ENCODE measurements around the gene ANKHD1. TPM values are rescaled to one million over a fixed set of nuclear protein-coding genes. Genes with fewer than 3 reads are reported as not detected.
A peak's percentile ranks its signal among the peaks of the same experiment; 100 is the strongest.

ANKHD1 gene
- total RNA-seq, 4 donors from 2014 or later = 51.3 to 93.6 (median 72.7) TPM

GRCh38 chr5:140540227-140540626 is 138.6 kb downstream of the ANKHD1 start:
- no peaks in the 10 kb centered on the region for H3K9me3 ChIP-seq
- no peaks in the 10 kb centered on the region for H3K27me3 ChIP-seq
- TF ChIP-seq CTCF (IDR thresholded peaks at IDR 0.05 in 4 of 5, conservative IDR thresholded peaks at IDR 0.05 in 1 of 5) (no peak), POLR2A (IDR thresholded peaks at IDR 0.05) (no peak)
- DNase-seq = no peak
- no peak overlapping the region for H3K27ac ChIP-seq
- peaks cover 9 to 70% of the 10 kb centered on the region in 2 donors for H3K36me3 ChIP-seq
- no peaks in the 10 kb centered on the region for H3K4me1 ChIP-seq
- in situ Hi-C loops (cut with MboI; ENCODE audit: low sequenced_read_pairs in 4 of 4) = loop anchor here in 2 of 4 donors (10.0 kb wide), 1 partner anchor 105 kb away; the partner anchor contains the start of genes IK (in 2 of the 2) and NDUFA2 (in 2 of the 2)
- no peak overlapping the region for H3K4me3 ChIP-seq
- intact Hi-C loops (cut with DNase I; ENCODE audit: low total_unique reads) = no loop called here
- no peak for ATAC-seq

- ATAC-seq (no peak), DNase-seq (no peak)
- Histone ChIP-seq H3K4me1 (peaks cover 13 to 18% of the 10 kb centered on the region in 2 donors), H3K27me3 (no peaks in the 10 kb centered on the region), H3K36me3 (peaks cover 7 to 55% of the 10 kb centered on the region in 2 donors), H3K27ac (no peak overlapping the region), H3K4me3 (no peak overlapping the region), H3K9me3 (no peaks in the 10 kb centered on the region)
- in situ Hi-C loops (cut with MboI; ENCODE audit: low sequenced_read_pairs in 4 of 4) = loop anchor here in 2 of 4 donors (10.0 kb wide), 1 partner anchor 102 kb away; the partner anchor contains the start of genes IK (in 2 of the 2) and NDUFA2 (in 2 of the 2)
- no peak for TF ChIP-seq POLR2A (IDR thresholded peaks at IDR 0.05)
- TF ChIP-seq CTCF (IDR thresholded peaks at IDR 0.05 in 4 of 5, conservative IDR thresholded peaks at IDR 0.05 in 1 of 5) = no peak
- intact Hi-C loops (cut with DNase I; ENCODE audit: low total_unique reads) = loop anchor here (2.0 kb wide), 1 partner anchor 46 kb away; no protein-coding TSS in a partner anchor
Observed at GRCh38 chr5:140542972-140543371, 141.3 kb downstream of the ANKHD1 start.

- H3K36me3 ChIP-seq = peaks cover 0 to 39% of the 10 kb centered on the region in 2 donors
- DNase-seq (no peak), ATAC-seq (no peak)
- H3K9me3 ChIP-seq = no peaks in the 10 kb centered on the region
- in situ Hi-C loops (cut with MboI; ENCODE audit: low sequenced_read_pairs in 4 of 4) = loop anchor here in 2 of 4 donors (10.0 kb wide), 1 partner anchor 100 kb away; the partner anchor contains the start of genes IK (in 2 of the 2) and NDUFA2 (in 2 of the 2)
- TF ChIP-seq CTCF (IDR thresholded peaks at IDR 0.05 in 4 of 5, conservative IDR thresholded peaks at IDR 0.05 in 1 of 5) (no peak), POLR2A (IDR thresholded peaks at IDR 0.05) (no peak)
- intact Hi-C loops (cut with DNase I; ENCODE audit: low total_unique reads) = loop anchor here (5.0 kb wide), 1 partner anchor 157 kb away; the partner anchor contains the start of gene ZMAT2
- H3K4me3 ChIP-seq = no peak overlapping the region
- peaks cover 31 to 38% of the 10 kb centered on the region in 2 donors for H3K4me1 ChIP-seq
- no peaks in the 10 kb centered on the region for H3K27me3 ChIP-seq
- no peak overlapping the region for H3K27ac ChIP-seq
Observed at GRCh38 chr5:140544986-140545385, 143.4 kb downstream of the ANKHD1 start.

GRCh38 chr5:140545606-140546005 is 144.0 kb downstream of the ANKHD1 start:
- Histone ChIP-seq H3K36me3 (peaks cover 0 to 39% of the 10 kb centered on the region in 2 donors), H3K9me3 (no peaks in the 10 kb centered on the region), H3K4me1 (peaks cover 37 to 45% of the 10 kb centered on the region in 2 donors), H3K27ac (peak overlapping the region in 3 of 4 donors; percentile 92 to 100 (median 99)), H3K27me3 (no peaks in the 10 kb centered on the region), H3K4me3 (no peak overlapping the region)
- ATAC-seq (no peak), DNase-seq (no peak)
- TF ChIP-seq CTCF (IDR thresholded peaks at IDR 0.05 in 4 of 5, conservative IDR thresholded peaks at IDR 0.05 in 1 of 5) (no peak), POLR2A (IDR thresholded peaks at IDR 0.05) (no peak)
- intact Hi-C loops (cut with DNase I; ENCODE audit: low total_unique reads) = loop anchor here (2.0 to 5.0 kb wide), 3 partner anchors 93 to 157 kb away; partner anchors contain the start of genes ANKHD1, TMCO6 and ZMAT2
- in situ Hi-C loops (cut with MboI; ENCODE audit: low sequenced_read_pairs in 4 of 4) = loop anchor here in 2 of 4 donors (10.0 kb wide), 1 partner anchor 99 kb away; the partner anchor contains the start of genes IK (in 2 of the 2) and NDUFA2 (in 2 of the 2)

All from gastrocnemius medialis (tissue), 4 donors.